ENCODE data around the gene ANG.

- TF ChIP-seq CTCF (IDR thresholded peaks at IDR 0.05) = no peak
- TF ChIP-seq RCOR1 (IDR thresholded peaks at IDR 0.05; ENCODE audit: low read length) = no peak
- TF ChIP-seq NFIC (IDR thresholded peaks at IDR 0.05; ENCODE audit: borderline replicate concordance) = no peak
- TF ChIP-seq TAF1 (IDR thresholded peaks at IDR 0.05; ENCODE audit: borderline replicate concordance, low read depth, low read length) = no peak
- no peak for TF ChIP-seq SMC3 (IDR thresholded peaks at IDR 0.05; ENCODE audit: low read depth, low read length)
- no peak for TF ChIP-seq RFX5 (IDR thresholded peaks at IDR 0.05; ENCODE audit: low read length)
- no peak for TF ChIP-seq EP300 (IDR thresholded peaks at IDR 0.05; ENCODE audit: borderline replicate concordance in 1 of 2, low read depth in 1 of 2, low read length in 1 of 2)
- TF ChIP-seq JUND (IDR thresholded peaks at IDR 0.05) = no peak
- TF ChIP-seq PBX3 (IDR thresholded peaks at IDR 0.05) = no peak
- no peak for TF ChIP-seq SIN3A (IDR thresholded peaks at IDR 0.05; ENCODE audit: borderline replicate concordance, low read depth, low read length)
- TF ChIP-seq RAD21 (IDR thresholded peaks at IDR 0.05; ENCODE audit: low read length) = no peak
- TF ChIP-seq FOXJ3 (CRISPR knock-in tag; IDR thresholded peaks at IDR 0.05) = no peak
- TF ChIP-seq YY1 (IDR thresholded peaks at IDR 0.05; ENCODE audit: low read depth) = no peak
- no peak for TF ChIP-seq EZH2phosphoT487 (IDR thresholded peaks at IDR 0.05; ENCODE audit: borderline replicate concordance, low read depth)
Observed at GRCh38 chr14:20699931-20700330, 11.4 kb downstream of the ANG start.

All from SK-N-SH (cell line).